Superior temporal gyrus (tissue), 1 donor: Measurements from ENCODE around the gene TMEM45B.
"Not testable (repeated sequence)": the region's sequence is repeated elsewhere in the genome, so short reads cannot be mapped to it uniquely, and the experiment has no call there.

ENCODE experiments used
- DNase-seq: peaks from one replicate; pipeline ENCODE4 v3.0.0-alpha.2; 2016; ENCODE audit errors: extremely low spot score

TMEM45B gene

GRCh38 chr11:129852125-129852740 is 36.6 kb downstream of the TMEM45B start:
- DNase-seq: no peak

GRCh38 chr11:129853518-129854231 is 38.0 kb downstream of the TMEM45B start:
- DNase-seq: no peak

GRCh38 chr11:129854232-129854805 is 38.7 kb downstream of the TMEM45B start:
- DNase-seq: no peak

- DNase-seq: no peak
Measured at GRCh38 chr11:129855086-129855485, 39.4 kb downstream of the TMEM45B start.

- DNase-seq: no peak
Measured at GRCh38 chr11:129856036-129856435, 40.4 kb downstream of the TMEM45B start.

GRCh38 chr11:129861702-129862522 is 46.3 kb downstream of the TMEM45B start:
- DNase-seq: no peak

GRCh38 chr11:129864811-129865210 is 49.2 kb downstream of the TMEM45B start:
- no peak for DNase-seq

GRCh38 chr11:129865701-129866100 is 50.1 kb downstream of the TMEM45B start:
- DNase-seq: no peak

GRCh38 chr11:129866311-129866710 is 50.7 kb downstream of the TMEM45B start:
- no peak for DNase-seq

- not testable (repeated sequence) for DNase-seq
Measured at GRCh38 chr11:129868626-129869025, 53.0 kb downstream of the TMEM45B start.

GRCh38 chr11:129871914-129872313 is 56.3 kb downstream of the TMEM45B start:
- DNase-seq: no peak

GRCh38 chr11:129880311-129880710 is 64.7 kb downstream of the TMEM45B start:
- no peak for DNase-seq

GRCh38 chr11:129881570-129882170 is 66.0 kb downstream of the TMEM45B start:
- DNase-seq: peak; percentile 22

- DNase-seq: no peak
Measured at GRCh38 chr11:129884581-129884980, 68.9 kb downstream of the TMEM45B start.

- DNase-seq: no peak
Measured at GRCh38 chr11:129885381-129885780, 69.7 kb downstream of the TMEM45B start.

- no peak for DNase-seq
Measured at GRCh38 chr11:129888451-129888850, 72.8 kb downstream of the TMEM45B start.

- peak; percentile 16 for DNase-seq
Measured at GRCh38 chr11:129894278-129895125, 78.9 kb downstream of the TMEM45B start.

GRCh38 chr11:129895126-129896041 is 79.7 kb downstream of the TMEM45B start, which contains the start of gene NFRKB:
Gene NFRKB (minus strand): TSS chr11:129895578. CDS start chr11:129892849, 2,729 bp downstream.
- DNase-seq: peak; percentile 72

GRCh38 chr11:129896062-129896461 is 80.4 kb downstream of the TMEM45B start:
- peak; percentile 18 for DNase-seq

- DNase-seq: no peak
Measured at GRCh38 chr11:129905402-129905801, 89.8 kb downstream of the TMEM45B start.
